Astrocyte of the cerebellum (primary cell): ENCODE measurements around the gene SEPTIN6.

ENCODE experiments used
- DNase-seq: peaks from one replicate; pipeline ENCODE4 v3.0.0-alpha.2; 2011; ENCODE audit warnings: low read depth
- H3K4me3 ChIP-seq: 2 replicates; pipeline ENCODE4 v1.5.1; 2011; ENCODE audit warnings: mild to moderate bottlenecking, low read depth, low read length, moderate library complexity
- CTCF ChIP-seq: IDR thresholded peaks from 2 replicates; pipeline ENCODE4 v1.5.1; 2012; ENCODE audit warnings: low read length, low read depth, moderate library complexity, mild to moderate bottlenecking; ENCODE audit errors: missing control alignments
- in situ Hi-C: cut with HindIII; loops from 2 replicates; pipeline ENCODE4 v1.10.0; 2017; ENCODE audit warnings: low sequenced_read_pairs

Gene SEPTIN6

GRCh38 chrX:119706616-119707015, 13.6 kb upstream of the SEPTIN6 start:
- TF ChIP-seq CTCF = no peak
- DNase-seq = no peak
- no peak overlapping the region for H3K4me3 ChIP-seq
- in situ Hi-C loops = no loop called here

- peak; percentile 73 for TF ChIP-seq CTCF
- DNase-seq = peak; percentile 33
- in situ Hi-C loops = no loop called here
Measured at GRCh38 chrX:119698845-119699244, 5.9 kb upstream of the SEPTIN6 start.

GRCh38 chrX:119696251-119696890, 3.4 kb upstream of the SEPTIN6 start:
- in situ Hi-C loops = no loop called here
- H3K4me3 ChIP-seq = no peak overlapping the region
- no peak for TF ChIP-seq CTCF
- DNase-seq = no peak

More at GRCh38 chrX:119698845-119699244, 5.9 kb upstream of the SEPTIN6 start:
- H3K4me3 ChIP-seq = no peak overlapping the region

- no peak for DNase-seq
- in situ Hi-C loops = no loop called here
- no peak overlapping the region for H3K4me3 ChIP-seq
- TF ChIP-seq CTCF = no peak
Measured at GRCh38 chrX:119695535-119696050, 2.6 kb upstream of the SEPTIN6 start.

GRCh38 chrX:119694601-119695534, 1.9 kb upstream of the SEPTIN6 start:
- in situ Hi-C loops = no loop called here
- peak; percentile 3 for TF ChIP-seq CTCF
- H3K4me3 ChIP-seq = no peak overlapping the region
- DNase-seq = no peak

GRCh38 chrX:119693996-119694451, 1.1 kb upstream of the SEPTIN6 start:
- in situ Hi-C loops = no loop called here
- no peak for DNase-seq
- no peak for TF ChIP-seq CTCF
- no peak overlapping the region for H3K4me3 ChIP-seq
